BJ (cell line): ENCODE data around the gene TBC1D1. TPM values are rescaled to one million over a fixed set of nuclear protein-coding genes. Genes with fewer than 3 reads are reported as not detected.

Experiments used
- CTCF ChIA-PET: fragments of 350-600 bp; formaldehyde crosslinking; extraction: SDS; loops from one replicate; lab custom pipeline; 2021; ENCODE audit warnings: antibody characterized with exemption, inconsistent platforms; lab: Yijun Ruan, JAX
- POLR2A ChIA-PET: fragments of 300-600 bp; sonication (Branson Sonifier 250); formaldehyde crosslinking; extraction: SDS; loops from one replicate; lab custom pipeline; 2021; ENCODE audit warnings: antibody characterized with exemption; lab: Charles Lee
- DNase-seq: peaks from one replicate; pipeline ENCODE4 v3.0.0-alpha.2; 2011; ENCODE audit warnings: low read depth
- H3K27me3 ChIP-seq: 2 replicates; pipeline ENCODE4 v1.6.0; 2011; ENCODE audit warnings: low read length; ENCODE audit not compliant: control insufficient read depth, insufficient read depth
- H3K36me3 ChIP-seq: 2 replicates; pipeline ENCODE4 v1.5.1; 2011; ENCODE audit warnings: low read length; ENCODE audit not compliant: control insufficient read depth, insufficient read depth
- H3K4me3 ChIP-seq: 2 replicates; pipeline ENCODE4 v1.5.1; 2011; ENCODE audit warnings: low read depth, mild to moderate bottlenecking, control low read depth, low read length
- polyA plus RNA-seq: library from polyadenylated mRNA; depleted of rRNA; stranded (reverse); fragments of >200 nt; gene quantifications from 2 replicates; pipeline ENCODE4 v1.2.3, GENCODE V29; 2011
- TF ChIP-seq, protein P1 (sequence below): IDR thresholded peaks from 2 replicates; pipeline ENCODE4 v1.5.1; 2011; ENCODE audit warnings: low read depth, mild to moderate bottlenecking, control low read depth, inconsistent platforms, low read length, moderate library complexity; ENCODE audit not compliant: insufficient read depth

TBC1D1 gene
- polyA plus RNA-seq, 1 experiment, result 46.1 TPM

DNA sequence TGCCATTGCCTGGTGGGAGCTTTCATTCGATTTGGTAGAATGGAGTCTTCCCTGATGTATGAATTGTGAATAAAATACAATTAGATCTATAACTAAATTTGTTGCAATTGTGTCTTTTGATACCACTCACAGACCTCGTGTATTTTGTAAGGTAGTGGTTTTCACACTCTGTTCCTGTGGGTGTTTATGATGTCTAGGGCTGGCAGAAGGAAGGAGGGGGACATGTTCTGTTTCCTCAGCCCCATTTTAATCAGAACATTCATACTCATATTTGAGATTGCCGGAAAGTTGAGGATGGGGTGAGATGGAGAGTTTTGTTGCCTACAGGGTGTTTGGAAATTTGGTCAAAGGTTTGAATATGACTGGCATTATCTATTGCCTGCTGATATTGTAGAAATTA, 112.2 kb downstream of the TBC1D1 start:
- POLR2A ChIA-PET, result no interaction called here
- CTCF ChIA-PET, result interaction anchor here (0.8 to 1.1 kb wide), 2 partner anchors 12 to 199 kb away, joined by 3 read pairs; no protein-coding TSS in a partner anchor

GRCh38 chr4:38003628-38004027, 112.7 kb downstream of the TBC1D1 start:
- ChIA-PET CTCF (interaction anchor here (0.6 to 1.1 kb wide), 4 partner anchors 12 to 350 kb away, joined by 3 read pairs; no protein-coding TSS in a partner anchor), POLR2A (no interaction called here)
- Histone ChIP-seq H3K27me3 (no peaks in the 10 kb centered on the region), H3K4me3 (no peak overlapping the region), H3K36me3 (no peaks in the 10 kb centered on the region)
- TF ChIP-seq, protein P1, sequence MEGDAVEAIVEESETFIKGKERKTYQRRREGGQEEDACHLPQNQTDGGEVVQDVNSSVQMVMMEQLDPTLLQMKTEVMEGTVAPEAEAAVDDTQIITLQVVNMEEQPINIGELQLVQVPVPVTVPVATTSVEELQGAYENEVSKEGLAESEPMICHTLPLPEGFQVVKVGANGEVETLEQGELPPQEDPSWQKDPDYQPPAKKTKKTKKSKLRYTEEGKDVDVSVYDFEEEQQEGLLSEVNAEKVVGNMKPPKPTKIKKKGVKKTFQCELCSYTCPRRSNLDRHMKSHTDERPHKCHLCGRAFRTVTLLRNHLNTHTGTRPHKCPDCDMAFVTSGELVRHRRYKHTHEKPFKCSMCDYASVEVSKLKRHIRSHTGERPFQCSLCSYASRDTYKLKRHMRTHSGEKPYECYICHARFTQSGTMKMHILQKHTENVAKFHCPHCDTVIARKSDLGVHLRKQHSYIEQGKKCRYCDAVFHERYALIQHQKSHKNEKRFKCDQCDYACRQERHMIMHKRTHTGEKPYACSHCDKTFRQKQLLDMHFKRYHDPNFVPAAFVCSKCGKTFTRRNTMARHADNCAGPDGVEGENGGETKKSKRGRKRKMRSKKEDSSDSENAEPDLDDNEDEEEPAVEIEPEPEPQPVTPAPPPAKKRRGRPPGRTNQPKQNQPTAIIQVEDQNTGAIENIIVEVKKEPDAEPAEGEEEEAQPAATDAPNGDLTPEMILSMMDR, result no peak
- DNase-seq, result no peak

More for the DNA sequence above, 112.2 kb downstream of the TBC1D1 start:
- DNase-seq, result no peak
- no peaks in the 10 kb centered on the region for H3K36me3 ChIP-seq
- H3K27me3 ChIP-seq, result no peaks in the 10 kb centered on the region
- H3K4me3 ChIP-seq, result no peak overlapping the region
- TF ChIP-seq, protein P1, result no peak

DNA sequence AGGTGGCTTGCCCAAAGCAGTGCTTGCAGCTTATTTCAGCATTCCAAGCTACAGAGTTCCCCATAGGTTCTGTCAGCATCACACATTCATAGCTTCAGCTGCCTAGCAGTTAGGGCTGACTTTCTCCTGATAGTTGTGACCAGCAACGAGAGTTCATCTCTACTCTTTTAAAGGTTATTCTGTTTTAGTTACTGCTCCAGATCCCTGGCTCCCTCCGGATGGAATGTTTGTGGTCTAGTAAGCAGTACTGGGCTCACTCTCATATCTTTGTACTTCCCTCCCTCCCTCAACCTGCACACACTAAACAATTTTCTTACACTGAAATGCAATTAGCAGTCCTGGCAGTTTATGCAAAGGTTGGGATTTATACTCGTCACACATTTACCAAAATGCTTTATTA, 113.2 kb downstream of the TBC1D1 start:
- no peaks in the 10 kb centered on the region for H3K27me3 ChIP-seq
- H3K4me3 ChIP-seq, result no peak overlapping the region
- no peak for DNase-seq
- CTCF ChIA-PET, result interaction anchor here (0.6 to 1.1 kb wide), 4 partner anchors 11 to 351 kb away, joined by 3 read pairs; no protein-coding TSS in a partner anchor
- POLR2A ChIA-PET, result no interaction called here
- TF ChIP-seq, protein P1, result no peak
- H3K36me3 ChIP-seq, result no peaks in the 10 kb centered on the region

GRCh38 chr4:38004887-38005286, 114.0 kb downstream of the TBC1D1 start:
- Histone ChIP-seq H3K36me3 (no peaks in the 10 kb centered on the region), H3K4me3 (no peak overlapping the region), H3K27me3 (no peaks in the 10 kb centered on the region)
- CTCF ChIA-PET, result interaction anchor here (1.1 to 1.3 kb wide), 2 partner anchors 43 to 90 kb away, joined by 3 read pairs; no protein-coding TSS in a partner anchor
- no peak for DNase-seq
- POLR2A ChIA-PET, result no interaction called here
- TF ChIP-seq, protein P1, result no peak

DNA sequence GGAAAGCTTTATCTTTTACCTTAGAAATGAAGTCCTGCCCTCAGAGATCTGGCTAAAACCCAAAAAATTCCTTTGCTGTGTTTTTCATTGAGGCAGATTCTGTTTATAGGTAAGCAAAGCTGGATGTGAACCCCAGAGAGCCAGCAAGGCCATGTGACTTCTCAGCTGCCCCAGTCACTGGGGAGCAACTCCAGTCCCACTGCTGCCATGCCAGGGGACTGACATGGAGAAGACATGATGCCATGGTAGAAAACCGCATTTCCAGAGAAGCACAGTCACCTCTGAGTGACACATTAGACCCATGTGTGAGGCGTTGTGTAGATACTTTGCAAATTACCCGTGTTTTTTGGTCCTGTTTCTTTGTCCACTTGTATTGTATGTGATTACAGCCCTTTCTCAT, 114.8 kb downstream of the TBC1D1 start:
- H3K27me3 ChIP-seq, result no peaks in the 10 kb centered on the region
- CTCF ChIA-PET, result interaction anchor here (0.6 to 1.3 kb wide), 4 partner anchors 24 to 1431 kb away, joined by 3 to 4 read pairs (median 3); no protein-coding TSS in a partner anchor
- TF ChIP-seq, protein P1, result no peak
- H3K4me3 ChIP-seq, result no peak overlapping the region
- H3K36me3 ChIP-seq, result no peaks in the 10 kb centered on the region
- DNase-seq, result no peak
- POLR2A ChIA-PET, result no interaction called here
